ENCODE data around the gene PPP2R5B.

Gene PPP2R5B

DNA sequence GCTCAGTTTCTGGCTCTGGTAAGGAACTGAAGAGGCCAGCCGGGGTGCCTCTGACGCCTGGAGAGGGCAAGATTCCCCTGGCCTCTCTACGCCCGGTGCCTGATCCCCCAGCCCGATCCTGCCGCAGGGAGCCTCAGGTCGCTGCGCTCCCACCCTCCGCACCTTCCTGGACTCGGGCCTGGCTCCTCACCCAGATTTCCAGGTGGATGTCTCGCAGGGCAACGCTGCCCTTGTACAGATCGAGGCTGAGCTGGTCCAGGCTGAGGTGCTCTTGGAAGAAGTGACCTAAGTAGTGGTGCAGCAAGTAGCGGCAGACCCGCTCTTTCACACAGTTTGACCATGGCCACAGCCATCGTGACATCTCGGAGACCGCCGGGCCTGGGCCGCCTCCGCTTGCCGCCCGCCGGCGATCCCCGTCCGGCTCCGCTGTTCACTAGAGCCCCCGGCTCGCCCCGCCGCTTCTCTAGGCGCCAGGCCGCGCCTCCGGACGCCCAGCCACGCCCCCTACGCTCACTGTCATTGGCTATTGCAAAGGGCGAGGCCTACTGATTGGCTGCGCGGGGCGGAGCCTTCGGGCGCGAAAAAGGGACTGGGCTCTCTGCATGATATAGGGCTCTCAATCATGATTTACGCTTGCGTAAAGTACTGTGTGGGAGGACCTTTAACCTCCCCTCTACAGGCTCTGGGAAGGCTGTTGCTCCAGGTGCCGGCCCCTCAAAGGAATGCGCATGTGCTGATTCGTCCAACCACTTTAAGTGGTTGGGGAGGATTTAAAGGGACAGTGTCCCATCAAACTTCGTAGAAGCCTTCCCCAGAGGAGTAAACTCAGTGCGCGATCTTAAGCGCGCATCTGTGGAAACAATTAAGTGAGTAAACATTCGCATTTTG lies 7.5 kb upstream of the PPP2R5B start, which contains the start of gene ATG2A:
Gene ATG2A (minus strand): TSS at position 435 of the 888 bp plus-strand sequence. CDS start 74 bp downstream, at position 361.
- TF ChIP-seq, protein P1, sequence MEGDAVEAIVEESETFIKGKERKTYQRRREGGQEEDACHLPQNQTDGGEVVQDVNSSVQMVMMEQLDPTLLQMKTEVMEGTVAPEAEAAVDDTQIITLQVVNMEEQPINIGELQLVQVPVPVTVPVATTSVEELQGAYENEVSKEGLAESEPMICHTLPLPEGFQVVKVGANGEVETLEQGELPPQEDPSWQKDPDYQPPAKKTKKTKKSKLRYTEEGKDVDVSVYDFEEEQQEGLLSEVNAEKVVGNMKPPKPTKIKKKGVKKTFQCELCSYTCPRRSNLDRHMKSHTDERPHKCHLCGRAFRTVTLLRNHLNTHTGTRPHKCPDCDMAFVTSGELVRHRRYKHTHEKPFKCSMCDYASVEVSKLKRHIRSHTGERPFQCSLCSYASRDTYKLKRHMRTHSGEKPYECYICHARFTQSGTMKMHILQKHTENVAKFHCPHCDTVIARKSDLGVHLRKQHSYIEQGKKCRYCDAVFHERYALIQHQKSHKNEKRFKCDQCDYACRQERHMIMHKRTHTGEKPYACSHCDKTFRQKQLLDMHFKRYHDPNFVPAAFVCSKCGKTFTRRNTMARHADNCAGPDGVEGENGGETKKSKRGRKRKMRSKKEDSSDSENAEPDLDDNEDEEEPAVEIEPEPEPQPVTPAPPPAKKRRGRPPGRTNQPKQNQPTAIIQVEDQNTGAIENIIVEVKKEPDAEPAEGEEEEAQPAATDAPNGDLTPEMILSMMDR (IDR thresholded peaks at IDR 0.05; ENCODE audit: insufficient read depth, low read length, poor library complexity, severe bottlenecking), result no peak
- peak; percentile 98 for DNase-seq (ENCODE audit: extremely low read depth, insufficient read length)
- no peaks in the 10 kb centered on the region for H3K27me3 ChIP-seq (replicated peaks; ENCODE audit: control insufficient read depth, insufficient read depth, low read length)
- H3K4me3 ChIP-seq (replicated peaks; ENCODE audit: low read depth, low read length), result peak within 1 kb of the TSS; percentile 99
- peaks cover 11% of the 10 kb centered on the region for H3K36me3 ChIP-seq (ENCODE audit: control insufficient read depth, insufficient read depth, low read length)

DNA sequence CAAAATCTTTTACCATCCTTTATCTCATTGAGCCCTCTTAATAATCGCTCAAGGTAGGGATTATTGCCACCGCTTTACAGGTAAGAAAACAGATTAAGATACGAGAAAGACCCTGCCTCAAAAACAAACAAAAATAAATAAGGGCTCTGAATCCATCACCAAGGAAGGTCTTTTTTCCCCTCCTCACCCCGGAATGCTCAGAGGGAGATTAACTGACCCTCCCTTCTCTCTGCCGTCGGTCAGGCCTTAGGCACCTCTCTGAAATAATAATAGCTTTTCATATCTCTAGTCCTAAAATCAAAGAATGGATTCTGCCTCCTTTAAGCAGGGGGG lies 6.9 kb upstream of the PPP2R5B start:
- Histone ChIP-seq H3K27me3 (replicated peaks; ENCODE audit: control insufficient read depth, insufficient read depth, low read length) (no peaks in the 10 kb centered on the region), H3K36me3 (ENCODE audit: control insufficient read depth, insufficient read depth, low read length) (peaks cover 7% of the 10 kb centered on the region), H3K4me3 (replicated peaks; ENCODE audit: low read depth, low read length) (peak overlapping the region; percentile 54)
- DNase-seq (ENCODE audit: extremely low read depth, insufficient read length), result no peak
- TF ChIP-seq, protein P1 (IDR thresholded peaks at IDR 0.05; ENCODE audit: insufficient read depth, low read length, poor library complexity, severe bottlenecking), result no peak

DNA sequence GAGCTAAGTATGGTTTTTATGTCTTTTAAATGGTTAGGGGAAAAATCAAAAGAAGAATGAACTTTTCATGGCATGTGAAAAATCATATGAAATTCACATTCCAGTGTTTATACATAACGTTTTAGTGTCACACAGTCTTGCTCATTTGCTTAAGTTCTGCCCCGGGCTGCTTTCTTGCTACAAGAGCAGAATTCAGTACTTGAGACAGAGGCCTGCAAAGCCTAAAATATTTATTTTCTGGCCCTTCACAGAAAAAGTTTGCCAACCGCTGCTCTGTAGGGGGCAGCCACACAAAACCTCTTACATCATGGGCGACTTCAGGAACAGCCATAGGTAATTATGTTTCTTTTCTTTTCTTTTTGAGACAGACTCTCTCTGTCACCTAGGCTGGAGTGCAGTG lies 6.5 kb upstream of the PPP2R5B start:
- TF ChIP-seq, protein P1 (IDR thresholded peaks at IDR 0.05; ENCODE audit: insufficient read depth, low read length, poor library complexity, severe bottlenecking), result peak; percentile 34
- no peak for DNase-seq (ENCODE audit: extremely low read depth, insufficient read length)
- Histone ChIP-seq H3K4me3 (replicated peaks; ENCODE audit: low read depth, low read length) (peak overlapping the region; percentile 54), H3K27me3 (replicated peaks; ENCODE audit: control insufficient read depth, insufficient read depth, low read length) (no peaks in the 10 kb centered on the region), H3K36me3 (ENCODE audit: control insufficient read depth, insufficient read depth, low read length) (peaks cover 5% of the 10 kb centered on the region)

DNA sequence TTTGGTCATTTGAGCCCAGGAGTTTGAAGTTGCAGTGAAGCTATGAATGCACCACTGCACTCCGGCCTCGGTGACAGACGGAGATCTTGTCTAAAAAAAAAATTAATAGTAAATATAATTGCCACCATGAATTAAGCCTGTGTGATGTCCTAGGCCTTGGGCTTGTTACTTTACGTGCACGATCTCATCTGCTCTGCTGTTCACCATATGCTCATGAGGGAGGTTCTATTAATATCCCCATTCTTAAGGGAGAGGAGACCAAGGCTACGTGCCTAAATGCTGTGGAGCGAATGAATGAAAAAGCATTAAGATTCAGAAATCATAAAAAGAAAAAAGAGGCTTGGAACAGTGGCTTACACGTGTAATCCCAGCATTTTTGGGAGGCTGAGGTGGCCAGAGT lies 4.9 kb upstream of the PPP2R5B start:
- no peak overlapping the region for H3K4me3 ChIP-seq (replicated peaks; ENCODE audit: low read depth, low read length)
- H3K36me3 ChIP-seq (ENCODE audit: control insufficient read depth, insufficient read depth, low read length), result no peaks in the 10 kb centered on the region
- DNase-seq (ENCODE audit: extremely low read depth, insufficient read length), result no peak
- no peaks in the 10 kb centered on the region for H3K27me3 ChIP-seq (replicated peaks; ENCODE audit: control insufficient read depth, insufficient read depth, low read length)
- TF ChIP-seq, protein P1 (IDR thresholded peaks at IDR 0.05; ENCODE audit: insufficient read depth, low read length, poor library complexity, severe bottlenecking), result no peak

DNA sequence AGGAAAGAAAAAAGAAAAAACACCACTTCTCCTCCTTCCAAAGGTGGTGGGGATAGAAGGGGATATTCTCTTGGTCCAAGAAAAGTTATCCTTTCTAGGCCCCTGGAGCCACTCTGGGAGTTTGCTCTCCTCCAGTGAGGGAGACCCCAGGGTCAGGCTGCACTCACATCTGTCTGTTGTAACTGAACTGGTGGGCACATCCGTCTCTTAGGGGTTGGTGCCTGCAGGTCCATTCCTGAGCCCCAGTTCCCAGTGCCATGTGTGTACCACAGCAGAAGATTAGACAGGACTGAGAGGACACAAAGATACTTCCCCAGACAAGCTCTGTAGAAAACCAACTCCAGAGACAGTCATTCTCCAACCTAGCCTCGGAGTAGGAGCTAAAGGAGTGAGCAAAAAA lies 4.4 kb upstream of the PPP2R5B start:
- no peaks in the 10 kb centered on the region for H3K36me3 ChIP-seq (ENCODE audit: control insufficient read depth, insufficient read depth, low read length)
- no peaks in the 10 kb centered on the region for H3K27me3 ChIP-seq (replicated peaks; ENCODE audit: control insufficient read depth, insufficient read depth, low read length)
- H3K4me3 ChIP-seq (replicated peaks; ENCODE audit: low read depth, low read length), result no peak overlapping the region
- TF ChIP-seq, protein P1 (IDR thresholded peaks at IDR 0.05; ENCODE audit: insufficient read depth, low read length, poor library complexity, severe bottlenecking), result no peak
- DNase-seq (ENCODE audit: extremely low read depth, insufficient read length), result no peak
